ENCODE data around the gene TFAP2B.

Gene TFAP2B

GRCh38 chr6:50818673-50819072 lies at the start of gene TFAP2B:
Gene TFAP2B, plus strand, starts transcription at chr6:50818871. Its CDS starts 21 bp downstream, at chr6:50818892.
- no peak for DNase-seq (ENCODE audit: low spot score)

- DNase-seq (ENCODE audit: low spot score): no peak
Observed at GRCh38 chr6:50778696-50779095, 40.0 kb upstream of the TFAP2B start.

GRCh38 chr6:50780382-50780781 lies 38.3 kb upstream of the TFAP2B start:
- DNase-seq (ENCODE audit: low spot score): no peak

- no peak for DNase-seq (ENCODE audit: low spot score)
Observed at GRCh38 chr6:50785921-50786320, 32.8 kb upstream of the TFAP2B start.

GRCh38 chr6:50791900-50792508 lies 26.7 kb upstream of the TFAP2B start:
- peak; percentile 73 for DNase-seq (ENCODE audit: low spot score)

GRCh38 chr6:50792771-50793170 lies 25.9 kb upstream of the TFAP2B start:
- DNase-seq (ENCODE audit: low spot score): no peak

- no peak for DNase-seq (ENCODE audit: low spot score)
Observed at GRCh38 chr6:50795574-50795973, 23.1 kb upstream of the TFAP2B start.

GRCh38 chr6:50804283-50804682 lies 14.4 kb upstream of the TFAP2B start:
- no peak for DNase-seq (ENCODE audit: low spot score)

- DNase-seq (ENCODE audit: low spot score): no peak
Observed at GRCh38 chr6:50807035-50807434, 11.6 kb upstream of the TFAP2B start.

- peak; percentile 36 for DNase-seq (ENCODE audit: low spot score)
Observed at GRCh38 chr6:50815436-50816114, 3.1 kb upstream of the TFAP2B start.

GRCh38 chr6:50816115-50816675 lies 2.5 kb upstream of the TFAP2B start:
- DNase-seq (ENCODE audit: low spot score): peak; percentile 75

GRCh38 chr6:50816947-50817645 lies 1.6 kb upstream of the TFAP2B start:
- DNase-seq (ENCODE audit: low spot score): no peak

- no peak for DNase-seq (ENCODE audit: low spot score)
Observed at GRCh38 chr6:50817646-50817950, 1.1 kb upstream of the TFAP2B start.

- DNase-seq (ENCODE audit: low spot score): no peak
Observed at GRCh38 chr6:50818020-50818419, 651 bp upstream of the TFAP2B start.

- DNase-seq (ENCODE audit: low spot score): peak; percentile 31
Observed at GRCh38 chr6:50819466-50819903, 814 bp downstream of the TFAP2B start.

- DNase-seq (ENCODE audit: low spot score): no peak
Observed at GRCh38 chr6:50819904-50820868, 1.5 kb downstream of the TFAP2B start.

GRCh38 chr6:50820869-50821264 lies 2.2 kb downstream of the TFAP2B start:
- no peak for DNase-seq (ENCODE audit: low spot score)

GRCh38 chr6:50821441-50822077 lies 2.9 kb downstream of the TFAP2B start:
- no peak for DNase-seq (ENCODE audit: low spot score)

GRCh38 chr6:50822078-50822476 lies 3.4 kb downstream of the TFAP2B start:
- DNase-seq (ENCODE audit: low spot score): no peak

- DNase-seq (ENCODE audit: low spot score): no peak
Observed at GRCh38 chr6:50823094-50823920, 4.6 kb downstream of the TFAP2B start.
